HepG2 (cell line): Measurements from ENCODE around the gene CTSD.

Experiments
- JUN ChIP-seq: sonication (generic); formaldehyde crosslinking; IDR thresholded peaks from 2 replicates; pipeline ENCODE4 v1.4.0; 2020; ENCODE audit warnings: mild to moderate bottlenecking, missing genetic modification reagents
- TOE1 ChIP-seq: sonication (generic); formaldehyde crosslinking; IDR thresholded peaks from 2 replicates; pipeline ENCODE4 v1.4.0; 2020; ENCODE audit warnings: mild to moderate bottlenecking, missing genetic modification reagents
- XRCC5 ChIP-seq: fragments of 200-400 bp; formaldehyde crosslinking; optimal IDR thresholded peaks from 2 replicates; pipeline ENCODE3; 2017; ENCODE audit warnings: mild to moderate bottlenecking, low read length
- ZNF704 ChIP-seq: sonication (generic); formaldehyde crosslinking; IDR thresholded peaks from 2 replicates; pipeline ENCODE4 v1.8.1; 2023; ENCODE audit warnings: mild to moderate bottlenecking, inconsistent platforms, moderate library complexity, missing genetic modification reagents, borderline replicate concordance

DNA sequence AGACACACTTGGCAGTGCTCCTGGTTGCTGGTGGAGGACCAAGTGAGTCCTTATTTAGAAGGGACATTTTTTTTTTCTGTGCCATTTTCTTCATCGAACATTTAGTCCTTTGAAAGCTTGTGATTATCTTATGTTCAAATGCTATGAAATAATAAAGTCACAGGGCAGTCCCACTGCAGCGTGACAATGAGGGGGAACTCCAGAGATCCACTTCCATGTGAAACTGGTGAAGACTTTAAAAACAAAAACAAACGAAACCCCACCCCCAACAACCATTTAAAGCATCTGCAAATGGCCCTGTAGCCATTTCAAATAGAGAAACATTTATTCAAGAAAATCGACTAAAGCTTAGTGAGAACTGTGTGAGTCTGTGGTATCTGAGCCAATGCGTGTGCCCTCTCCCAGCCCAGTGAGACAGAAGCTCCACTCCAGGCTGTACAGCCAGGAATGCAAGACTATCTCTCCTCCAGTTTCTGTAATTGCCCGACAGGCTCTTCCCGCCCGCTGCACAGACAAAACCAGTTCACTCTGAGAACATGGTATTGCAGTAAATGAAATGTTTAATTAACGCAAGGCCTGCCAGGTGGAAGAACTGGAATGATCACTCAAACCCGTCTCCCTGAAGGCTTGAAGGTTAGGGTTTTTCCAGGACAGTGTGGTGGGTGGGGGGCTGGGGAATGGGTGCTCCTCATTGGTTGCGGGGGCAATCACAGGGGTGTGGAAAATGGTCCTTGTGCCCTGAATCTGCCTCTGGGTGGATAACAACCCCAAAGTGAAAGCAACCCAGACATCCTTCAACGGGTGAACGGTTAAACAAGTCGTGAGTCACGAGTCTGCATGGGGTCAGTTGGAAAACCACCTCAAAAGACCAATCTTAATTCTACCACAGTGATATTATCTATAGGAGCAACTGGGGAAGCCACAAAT is 58.3 kb downstream of the CTSD start:
- no peak for TF ChIP-seq ZNF704 (CRISPR knock-in tag)
- TF ChIP-seq XRCC5 = no peak
- no peak for TF ChIP-seq TOE1 (CRISPR knock-in tag)
- TF ChIP-seq JUN (CRISPR knock-in tag) = no peak
